NCI-H1436 (cell line): ENCODE measurements around the gene CARD19.
"Not testable (repeated sequence)": the region's sequence is repeated elsewhere in the genome, so short reads cannot be mapped to it uniquely, and the experiment has no call there.

Source experiments
- DNase-seq: peaks from one replicate; lab custom pipeline; 2025; lab: John Stamatoyannopoulos, UW

The CARD19 gene

GRCh38 chr9:93107151-93107824 lies 11.3 kb downstream of the CARD19 start:
- no peak for DNase-seq

- no peak for DNase-seq
These were observed 11.8 kb downstream of the CARD19 start for GRCh38 chr9:93107825-93108161.

- DNase-seq, result no peak
These were observed 12.4 kb downstream of the CARD19 start for GRCh38 chr9:93108291-93109041.

- DNase-seq, result no peak
These were observed 14.4 kb downstream of the CARD19 start for GRCh38 chr9:93110311-93110855.

- no peak for DNase-seq
These were observed 15.0 kb downstream of the CARD19 start for GRCh38 chr9:93111001-93111370.

GRCh38 chr9:93111371-93112115 lies 15.5 kb downstream of the CARD19 start:
- no peak for DNase-seq

GRCh38 chr9:93112116-93112863 lies 16.3 kb downstream of the CARD19 start:
- DNase-seq, result no peak

- no peak for DNase-seq
These were observed 16.9 kb downstream of the CARD19 start for GRCh38 chr9:93112864-93113389.

- peak; percentile 47 for DNase-seq
These were observed 18.4 kb downstream of the CARD19 start for GRCh38 chr9:93114169-93114983.

GRCh38 chr9:93114984-93115335 lies 18.9 kb downstream of the CARD19 start:
- no peak for DNase-seq

- DNase-seq, result no peak
These were observed 19.6 kb downstream of the CARD19 start for GRCh38 chr9:93115486-93116071.

- no peak for DNase-seq
These were observed 20.3 kb downstream of the CARD19 start for GRCh38 chr9:93116072-93116961.

- not testable (repeated sequence) for DNase-seq
These were observed 21.5 kb downstream of the CARD19 start for GRCh38 chr9:93117521-93117920.

GRCh38 chr9:93117924-93118862 lies 22.2 kb downstream of the CARD19 start:
- no peak for DNase-seq

GRCh38 chr9:93118863-93119702 lies 23.1 kb downstream of the CARD19 start:
- DNase-seq, result no peak

GRCh38 chr9:93119703-93119952 lies 23.6 kb downstream of the CARD19 start:
- DNase-seq, result no peak

GRCh38 chr9:93119953-93120845 lies 24.2 kb downstream of the CARD19 start:
- DNase-seq, result no peak
